Ovary (tissue), 9 donors: ENCODE measurements around the gene GLCE. TPM values are rescaled to one million over a fixed set of nuclear protein-coding genes. Genes with fewer than 3 reads are reported as not detected.
"Not testable (repeated sequence)": the region's sequence is repeated elsewhere in the genome, so short reads cannot be mapped to it uniquely, and the experiment has no call there.

Experiments used
- DNase-seq, 5 donors: peaks; one replicate each; pipeline ENCODE4 v3.0.0-alpha.2; 2019 to 2020
- H3K27ac ChIP-seq, 2 donors: fragments of 200-600 bp; one replicate each; pipeline versions ENCODE4 v1.5.1 to v1.8.0; 2019 to 2022
- H3K27me3 ChIP-seq: fragments of 200-600 bp; one replicate; pipeline ENCODE4 v1.8.0; 2022
- H3K36me3 ChIP-seq: fragments of 200-600 bp; sonication (generic); one replicate; pipeline ENCODE4 v1.5.1; 2019
- H3K4me1 ChIP-seq: one replicate; pipeline ENCODE4 v1.8.1; 2013; ENCODE audit warnings: mild to moderate bottlenecking, moderate library complexity; ENCODE audit not compliant: insufficient read depth
- H3K4me3 ChIP-seq: fragments of 200-600 bp; sonication (generic); one replicate; pipeline ENCODE4 v1.5.1; 2017
- H3K9me3 ChIP-seq, 2 donors: fragments of 200-600 bp in 1 of 2; sonication (generic) in 1 of 2; one replicate each; pipeline versions ENCODE4 v1.5.1 to v1.8.1; 2013 to 2019; ENCODE audit warnings: mild to moderate bottlenecking in 1 of 2, moderate library complexity in 1 of 2
- EP300 ChIP-seq: sonication (generic); formaldehyde crosslinking; IDR thresholded peaks from one replicate; pipeline ENCODE4 v1.6.1; 2017; ENCODE audit warnings: antibody characterized with exemption
- POLR2A ChIP-seq: fragments of 450-650 bp; IDR thresholded peaks from one replicate; pipeline ENCODE4 v1.6.1; 2017; ENCODE audit warnings: antibody characterized with exemption, mild to moderate bottlenecking, moderate library complexity
- WGBS, 3 donors: extraction: QIAGEN DNeasy Blood & Tissue Kit in 1 of 3; methylation state at CpG; one replicate each; pipeline versions ENCODE4 v1.1.5 to v1.1.7; 2013 to 2017; 5-methylcytosine and 5-hydroxymethylcytosine counted together
- intact Hi-C, 4 donors: fragments of 100-400 bp; cut with DNase I; formaldehyde crosslinking; loops; one replicate each; pipeline versions ENCODE4 v1.11.0 to v1.15.1; 2022 to 2023
- polyA plus RNA-seq, 2 donors: library from polyadenylated mRNA; stranded (reverse); fragments of 200-250 nt in 1 of 2; fragments of 350-450 nt in 1 of 2; fragmentation: Illumina TruSeq in 1 of 2; extraction: RNeasy Lipid Tissue Mini Kit (QIAGEN cat#74804) in 1 of 2; gene quantifications; one replicate each; pipeline ENCODE4 v1.2.3, GENCODE V29; 2013 to 2014
- total RNA-seq, 7 donors: library from RNA; depleted of rRNA in 2 of 7; stranded (reverse); fragments of >200 nt in 2 of 7; fragmentation: NEBNext Ultra II Directional in 3 of 7; extraction: Animal tissue kit (Norgen Biotek cat#: 25700) in 3 of 7; gene quantifications; one replicate each; pipeline versions ENCODE4 v1.1.0 to v1.2.4, GENCODE V29; 2016 to 2023
- TF ChIP-seq, protein P1 (sequence below), 3 donors: fragments of 450-650 bp in 2 of 3; fragments of 200-600 bp in 1 of 3; IDR thresholded peaks; one replicate each; pipeline versions ENCODE4 v1.5.1 to v1.8.0; 2016 to 2022; ENCODE audit warnings: antibody characterized with exemption in 3 of 3, mild to moderate bottlenecking in 1 of 3
- donor health status: DM: no; HTN: no; CAD: no; lungs with moderate emphysema.
- donor health status: DM: no; HTN: no; CAD: no.
- donor health status: Bipolar disorder and iron deficiency.
- donor health status: DM: yes; HTN: yes; CAD: no.
- donor health status: DM: no; HTN: no; CAD: no.
- donor health status: DM: yes; HTN: yes; CAD: no.

The GLCE gene
- total and polyA plus RNA-seq, 9 donors, result 12.2 to 23.2 (median 16.7) TPM

DNA sequence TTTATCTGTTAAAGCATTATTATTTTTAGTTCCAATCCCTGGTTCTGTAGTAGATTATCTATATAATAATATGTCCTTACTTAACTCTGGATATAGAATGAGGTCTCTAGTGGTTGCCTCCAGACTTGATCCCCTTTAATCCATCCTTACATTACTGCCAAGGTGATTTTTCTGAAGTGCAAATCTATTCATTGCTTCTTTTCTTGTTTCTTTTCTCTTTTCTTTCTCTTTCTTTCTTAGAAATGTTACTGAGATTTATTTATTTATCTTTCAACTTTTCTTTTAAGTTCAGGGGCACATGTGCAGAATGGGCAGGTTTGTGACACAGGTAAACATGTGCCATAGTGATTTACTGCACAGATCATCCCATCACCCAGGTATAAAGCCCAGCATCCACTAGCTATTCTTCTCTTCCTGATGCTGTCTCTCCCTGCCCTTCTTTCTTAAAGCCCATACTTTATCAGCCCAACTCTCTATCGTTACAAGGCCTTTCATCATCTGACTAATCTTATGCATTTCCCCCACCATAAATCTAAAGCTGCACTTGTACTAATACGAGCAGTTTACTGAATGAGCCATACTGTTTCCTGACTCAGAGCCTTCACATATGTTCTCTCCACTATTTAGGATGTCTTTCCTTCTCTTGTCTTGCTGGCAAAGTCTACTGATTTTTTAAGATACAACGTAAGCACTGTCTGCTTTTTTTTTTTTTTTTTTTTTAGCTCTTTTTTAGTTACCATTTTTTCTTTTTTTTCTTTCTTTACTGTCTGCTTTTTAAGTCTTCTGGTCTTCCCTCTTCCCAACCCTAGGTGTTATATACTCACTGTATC is 4.6 kb downstream of the GLCE start:
- no peak for TF ChIP-seq POLR2A
- TF ChIP-seq, protein P1, sequence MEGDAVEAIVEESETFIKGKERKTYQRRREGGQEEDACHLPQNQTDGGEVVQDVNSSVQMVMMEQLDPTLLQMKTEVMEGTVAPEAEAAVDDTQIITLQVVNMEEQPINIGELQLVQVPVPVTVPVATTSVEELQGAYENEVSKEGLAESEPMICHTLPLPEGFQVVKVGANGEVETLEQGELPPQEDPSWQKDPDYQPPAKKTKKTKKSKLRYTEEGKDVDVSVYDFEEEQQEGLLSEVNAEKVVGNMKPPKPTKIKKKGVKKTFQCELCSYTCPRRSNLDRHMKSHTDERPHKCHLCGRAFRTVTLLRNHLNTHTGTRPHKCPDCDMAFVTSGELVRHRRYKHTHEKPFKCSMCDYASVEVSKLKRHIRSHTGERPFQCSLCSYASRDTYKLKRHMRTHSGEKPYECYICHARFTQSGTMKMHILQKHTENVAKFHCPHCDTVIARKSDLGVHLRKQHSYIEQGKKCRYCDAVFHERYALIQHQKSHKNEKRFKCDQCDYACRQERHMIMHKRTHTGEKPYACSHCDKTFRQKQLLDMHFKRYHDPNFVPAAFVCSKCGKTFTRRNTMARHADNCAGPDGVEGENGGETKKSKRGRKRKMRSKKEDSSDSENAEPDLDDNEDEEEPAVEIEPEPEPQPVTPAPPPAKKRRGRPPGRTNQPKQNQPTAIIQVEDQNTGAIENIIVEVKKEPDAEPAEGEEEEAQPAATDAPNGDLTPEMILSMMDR (IDR thresholded peaks at IDR 0.05), result no peak
- TF ChIP-seq EP300, result no peak
- Histone ChIP-seq H3K9me3 (no peaks in the 10 kb centered on the region), H3K27me3 (no peaks in the 10 kb centered on the region), H3K4me3 (no peak overlapping the region), H3K4me1 (no peaks in the 10 kb centered on the region), H3K36me3 (no peaks in the 10 kb centered on the region), H3K27ac (no peak overlapping the region)
- DNase-seq, result no peak
- 84 to 90% (median 87%) methylated on average over 3 of the region's 3 CpGs for WGBS, 3 donors
- intact Hi-C loops, result no loop called here

DNA sequence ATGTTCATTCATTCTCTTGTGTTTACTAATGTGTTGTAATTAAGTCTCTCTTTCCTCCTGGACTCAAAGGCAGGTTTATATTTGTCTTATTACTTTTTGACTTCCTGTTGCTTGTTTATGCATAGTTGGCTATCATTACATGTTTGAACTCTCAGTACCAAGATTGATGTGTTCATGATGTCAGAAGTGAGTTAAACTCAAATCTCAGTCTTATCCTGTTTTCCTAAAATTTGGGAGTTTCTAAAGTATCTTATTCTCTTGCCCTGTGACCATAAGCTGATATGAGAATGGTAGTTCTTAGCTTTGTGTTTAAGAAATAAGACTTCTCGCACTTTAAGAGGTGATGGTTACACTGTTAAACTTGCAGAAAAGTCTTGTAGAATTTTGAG is 5.2 kb downstream of the GLCE start:
- intact Hi-C loops, result no loop called here

DNA sequence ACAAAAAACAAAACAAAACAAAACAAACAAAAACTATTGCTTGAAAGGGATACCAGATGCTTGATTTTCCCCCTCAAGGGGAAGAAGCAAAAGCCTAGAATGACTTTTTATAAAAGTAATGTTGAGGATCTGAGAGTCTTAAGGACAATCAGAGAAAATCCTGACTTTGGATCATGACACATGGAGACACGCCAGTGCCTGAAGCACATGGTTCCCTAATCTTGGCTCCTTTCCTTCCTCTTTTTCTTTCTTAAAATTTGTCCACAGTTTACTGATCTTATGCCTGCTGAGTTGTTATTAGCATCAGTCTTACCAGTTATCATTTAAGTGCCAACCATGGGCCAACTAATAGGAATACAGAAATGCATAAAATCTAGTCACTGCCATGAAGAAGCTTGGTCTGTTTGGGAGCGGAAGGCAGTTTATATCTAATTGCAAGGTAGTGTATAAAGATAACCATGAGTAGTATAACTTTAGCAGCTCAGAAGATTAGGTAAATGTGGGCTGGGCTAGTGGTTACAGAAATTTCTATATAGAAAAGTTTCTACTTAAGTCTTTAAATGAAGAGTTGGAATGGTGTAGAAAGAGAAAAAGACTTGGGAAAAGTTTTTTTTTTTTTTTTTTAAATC is 6.9 kb downstream of the GLCE start:
- WGBS, 3 donors, result 93 to 96% (median 93%) methylated on average over 2 of the region's 2 CpGs
- Histone ChIP-seq H3K27ac (no peak overlapping the region), H3K9me3 (no peaks in the 10 kb centered on the region), H3K4me1 (no peaks in the 10 kb centered on the region), H3K27me3 (no peaks in the 10 kb centered on the region), H3K4me3 (no peak overlapping the region), H3K36me3 (no peaks in the 10 kb centered on the region)
- no peak for DNase-seq
- intact Hi-C loops, result no loop called here
- no peak for TF ChIP-seq POLR2A
- TF ChIP-seq, protein P1 (IDR thresholded peaks at IDR 0.05), result no peak
- TF ChIP-seq EP300, result no peak

More for the DNA sequence above, 5.2 kb downstream of the GLCE start:
- no peaks in the 10 kb centered on the region for H3K4me1 ChIP-seq
- no peak for DNase-seq
- WGBS, 3 donors, result 94 to 99% (median 98%) methylated on average over 1 of the region's 1 CpG
- no peak overlapping the region for H3K27ac ChIP-seq
- no peak overlapping the region for H3K4me3 ChIP-seq
- TF ChIP-seq POLR2A (no peak), EP300 (no peak)
- TF ChIP-seq, protein P1 (IDR thresholded peaks at IDR 0.05), result no peak
- H3K27me3 ChIP-seq, result no peaks in the 10 kb centered on the region
- H3K36me3 ChIP-seq, result no peaks in the 10 kb centered on the region
- no peaks in the 10 kb centered on the region for H3K9me3 ChIP-seq

DNA sequence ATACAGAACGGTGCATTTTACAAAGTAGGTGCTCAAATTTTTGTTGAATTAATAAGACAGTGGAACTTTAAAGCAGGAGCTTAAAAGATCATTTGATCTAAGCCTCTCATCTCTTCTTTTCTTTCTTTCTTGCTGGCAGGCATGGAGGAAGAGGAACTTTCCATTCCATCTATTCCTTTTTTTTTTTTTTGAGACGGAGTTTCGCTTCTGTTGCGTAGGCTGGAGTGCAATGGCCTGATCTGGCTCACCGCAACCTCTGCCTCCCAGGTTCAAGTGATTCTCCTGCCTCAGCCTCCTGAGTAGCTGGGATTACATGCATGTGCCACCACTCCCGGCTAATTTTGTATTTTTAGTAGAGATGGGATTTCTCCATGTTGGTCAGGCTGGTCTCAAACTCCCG is 7.9 kb downstream of the GLCE start:
- H3K27me3 ChIP-seq, DNase-seq, H3K4me3 ChIP-seq, H3K36me3 ChIP-seq, H3K4me1 ChIP-seq, H3K27ac ChIP-seq, intact Hi-C loops, H3K9me3 ChIP-seq: not testable (repeated sequence)
- 89 to 95% (median 94%) methylated on average over 7 of the region's 7 CpGs for WGBS, 3 donors

DNA sequence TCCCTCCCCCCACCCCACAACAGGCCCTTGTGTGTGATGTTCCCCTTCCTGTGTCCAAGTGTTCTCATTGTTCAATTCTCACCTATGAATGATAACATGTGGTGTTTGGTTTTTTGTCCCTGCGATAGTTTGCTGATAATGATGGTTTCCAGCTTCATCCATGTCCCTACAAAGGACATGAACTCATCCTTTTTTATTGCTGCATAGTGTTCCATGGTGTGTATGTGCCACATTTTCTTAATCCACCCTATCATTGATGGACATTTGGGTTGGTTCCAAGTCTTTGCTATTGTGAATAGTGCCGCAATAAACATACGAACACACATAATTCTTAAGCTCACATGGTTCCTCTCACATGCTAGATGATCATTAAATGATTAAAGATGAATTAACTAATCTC is 9.1 kb downstream of the GLCE start:
- H3K4me3 ChIP-seq, intact Hi-C loops, H3K27ac ChIP-seq, H3K27me3 ChIP-seq, DNase-seq, H3K36me3 ChIP-seq, H3K4me1 ChIP-seq, H3K9me3 ChIP-seq: not testable (repeated sequence)
- 97 to 98% (median 98%) methylated on average over 3 of the region's 3 CpGs for WGBS, 3 donors
